ENCODE measurements around the gene LRP1B.
A peak's percentile ranks its signal among the peaks of the same experiment; 100 is the strongest.

Gene LRP1B

GRCh38 chr2:141569941-141570340 is 560.9 kb downstream of the LRP1B start:
- H3K4me3 ChIP-seq (ENCODE audit: low read length) = no peak overlapping the region
- TF ChIP-seq CTCF (IDR thresholded peaks at IDR 0.05; ENCODE audit: insufficient read depth, low read depth, low read length, missing control alignments) = no peak

GRCh38 chr2:141565597-141565996 is 565.2 kb downstream of the LRP1B start:
- no peak overlapping the region for H3K4me3 ChIP-seq (ENCODE audit: low read length)
- no peak for TF ChIP-seq CTCF (IDR thresholded peaks at IDR 0.05; ENCODE audit: insufficient read depth, low read depth, low read length, missing control alignments)
- peak; percentile 16 for DNase-seq (ENCODE audit: low read depth)

More at GRCh38 chr2:141569941-141570340, 560.9 kb downstream of the LRP1B start:
- DNase-seq (ENCODE audit: low read depth) = no peak

GRCh38 chr2:141560723-141561122 is 570.1 kb downstream of the LRP1B start:
- no peak for TF ChIP-seq CTCF (IDR thresholded peaks at IDR 0.05; ENCODE audit: insufficient read depth, low read depth, low read length, missing control alignments)
- no peak for DNase-seq (ENCODE audit: low read depth)
- no peak overlapping the region for H3K4me3 ChIP-seq (ENCODE audit: low read length)

GRCh38 chr2:141557329-141558095 is 573.3 kb downstream of the LRP1B start:
- no peak overlapping the region for H3K4me3 ChIP-seq (ENCODE audit: low read length)

DNA sequence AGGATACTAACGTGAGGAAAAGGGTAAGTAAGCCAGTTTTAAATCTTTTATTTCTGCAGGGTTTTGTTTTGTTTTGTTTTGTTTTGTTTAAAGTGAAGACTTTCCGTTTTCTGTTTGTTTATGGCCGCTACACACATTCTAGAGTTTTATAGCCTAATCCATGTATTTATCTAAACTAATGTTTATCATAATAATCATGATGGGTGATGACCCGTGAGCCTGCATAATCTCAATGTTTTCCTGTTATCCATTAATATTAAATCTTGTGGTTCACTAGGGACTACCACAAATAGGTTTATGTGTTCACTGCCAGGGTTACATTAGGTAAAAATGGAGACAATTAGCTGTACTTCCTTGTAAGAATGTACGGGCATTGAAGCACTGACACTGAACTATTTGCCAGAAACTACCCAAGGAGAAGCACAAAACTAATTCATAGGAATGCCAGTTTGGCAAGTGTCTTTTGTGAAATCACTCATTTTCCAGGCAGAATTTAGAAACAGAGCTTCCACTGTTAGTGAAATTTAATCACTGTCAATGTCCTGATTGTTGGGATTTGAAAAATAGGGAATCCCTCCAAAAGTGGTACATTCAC is 574.8 kb downstream of the LRP1B start:
- H3K4me3 ChIP-seq (ENCODE audit: low read length) = no peak overlapping the region
- DNase-seq (ENCODE audit: low read depth) = no peak
- no peak for TF ChIP-seq CTCF (IDR thresholded peaks at IDR 0.05; ENCODE audit: insufficient read depth, low read depth, low read length, missing control alignments)

More at GRCh38 chr2:141557329-141558095, 573.3 kb downstream of the LRP1B start:
- TF ChIP-seq CTCF (IDR thresholded peaks at IDR 0.05; ENCODE audit: insufficient read depth, low read depth, low read length, missing control alignments) = no peak
- DNase-seq (ENCODE audit: low read depth) = peak; percentile 97

- peak; percentile 55 for DNase-seq (ENCODE audit: low read depth)
- no peak overlapping the region for H3K4me3 ChIP-seq (ENCODE audit: low read length)
- TF ChIP-seq CTCF (IDR thresholded peaks at IDR 0.05; ENCODE audit: insufficient read depth, low read depth, low read length, missing control alignments) = peak; percentile 69
These were observed 576.0 kb downstream of the LRP1B start for GRCh38 chr2:141554810-141555209.
